Upper lobe of left lung (tissue), 6 donors: ENCODE measurements around the gene CACNA1S. TPM values are rescaled to one million over a fixed set of nuclear protein-coding genes. Genes with fewer than 3 reads are reported as not detected.

Experiments used
- ATAC-seq, 2 donors: fragments of 200-7000 bp; cut with Tn5 transposase; one replicate each; pipeline ENCODE4 v1.9.1; 2022; ENCODE audit warnings: mild to moderate bottlenecking in 2 of 2, moderate library complexity in 2 of 2; ENCODE audit not compliant: low FRiP score in 2 of 2
- DNase-seq, 2 donors: peaks; one replicate each; pipeline ENCODE4 v3.0.0-alpha.2; 2019 to 2020
- H3K27ac ChIP-seq, 4 donors: fragments of 200-600 bp; sonication (generic); one replicate each; pipeline ENCODE4 v1.5.1; 2016 to 2019
- H3K27me3 ChIP-seq, 4 donors: fragments of 200-600 bp; sonication (generic); one replicate each; pipeline ENCODE4 v1.5.1; 2017 to 2019
- H3K36me3 ChIP-seq, 4 donors: fragments of 200-600 bp; sonication (generic); one replicate each; pipeline ENCODE4 v1.5.1; 2016 to 2019
- H3K4me1 ChIP-seq, 4 donors: fragments of 200-600 bp; sonication (generic); one replicate each; pipeline ENCODE4 v1.5.1; 2018 to 2019
- H3K4me3 ChIP-seq, 4 donors: fragments of 200-600 bp; sonication (generic); one replicate each; pipeline ENCODE4 v1.5.1; 2017 to 2019; ENCODE audit warnings: mild to moderate bottlenecking in 2 of 4, moderate library complexity in 1 of 4
- H3K9me3 ChIP-seq, 4 donors: fragments of 200-600 bp; sonication (generic); one replicate each; pipeline ENCODE4 v1.5.1; 2018 to 2019
- EP300 ChIP-seq, 4 donors: sonication (generic); formaldehyde crosslinking; IDR thresholded peaks; one replicate each; pipeline ENCODE4 v1.5.1; 2017; ENCODE audit warnings: antibody characterized with exemption in 4 of 4, control low read depth in 2 of 4
- POLR2A ChIP-seq, 4 donors: fragments of 450-650 bp; IDR thresholded peaks; one replicate each; pipeline ENCODE4 v1.5.1; 2016 to 2017; ENCODE audit warnings: antibody characterized with exemption in 4 of 4, mild to moderate bottlenecking in 2 of 4
- POLR2AphosphoS5 ChIP-seq, 2 donors: sonication (generic); formaldehyde crosslinking; IDR thresholded peaks; one replicate each; pipeline ENCODE4 v1.5.1; 2017; ENCODE audit warnings: antibody characterized with exemption in 2 of 2
- whole genome bisulfite sequencing, 2 donors: methylation state at CpG; one replicate each; pipeline ENCODE4 v1.1.5; 2017 to 2018; 5-methylcytosine and 5-hydroxymethylcytosine counted together
- total RNA-seq, 6 donors: library from RNA; depleted of rRNA in 4 of 6; stranded (reverse); fragments of >200 nt in 4 of 6; gene quantifications; one replicate each; pipeline versions ENCODE4 v1.1.0 to v1.2.1, GENCODE V29; 2016 to 2021
- TF ChIP-seq, protein P1 (sequence below), 6 experiments: fragments of 450-650 bp in 4 of 6; fragments of 200-600 bp in 2 of 6; sonication (generic) in 2 of 6; IDR thresholded peaks; one replicate each; pipeline ENCODE4 v1.5.1; 2016 to 2019; ENCODE audit warnings: antibody characterized with exemption in 6 of 6
- donor health status: DM: no; HTN: no; CAD: no; lungs with moderate emphysema.
- donor health status: DM: no; HTN: yes; CAD: no; lungs with severe emphysema.

The CACNA1S gene
- total RNA-seq, 6 donors from 2014 or later: 0.03 to 0.30 (median 0.10) TPM; not detected in 3

DNA sequence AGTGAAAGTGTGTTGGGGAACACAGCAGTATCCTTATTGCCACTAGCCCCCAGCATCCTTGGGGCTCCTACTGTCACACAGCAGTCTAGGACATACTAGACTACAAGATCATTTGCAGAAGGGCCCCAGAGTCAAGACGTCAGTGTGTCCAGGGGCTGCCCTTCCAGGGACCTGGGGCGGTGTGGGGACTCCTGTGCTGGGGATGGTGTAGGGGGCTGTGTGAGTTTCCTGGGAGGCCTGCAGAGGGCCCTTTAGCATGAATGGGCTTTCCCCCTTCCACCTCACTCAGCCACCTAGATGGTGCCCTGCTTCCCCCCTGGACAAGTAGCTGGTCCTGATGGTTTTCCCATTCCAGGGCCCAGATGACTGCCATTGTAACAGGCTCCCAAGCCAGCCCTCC lies 71.2 kb downstream of the CACNA1S start:
- Histone ChIP-seq H3K36me3 (no peaks in the 10 kb centered on the region), H3K4me1 (peaks cover 0 to 6% (median 2%) of the 10 kb centered on the region in 4 donors), H3K4me3 (no peak overlapping the region), H3K27ac (no peak overlapping the region), H3K9me3 (no peaks in the 10 kb centered on the region), H3K27me3 (no peaks in the 10 kb centered on the region)
- 80 to 94% methylated on average over 1 to 2 of the region's 2 CpGs for WGBS, 2 donors
- TF ChIP-seq POLR2AphosphoS5 (IDR thresholded peaks at IDR 0.05) (no peak), EP300 (IDR thresholded peaks at IDR 0.05) (no peak), POLR2A (IDR thresholded peaks at IDR 0.05) (no peak)
- TF ChIP-seq, protein P1, sequence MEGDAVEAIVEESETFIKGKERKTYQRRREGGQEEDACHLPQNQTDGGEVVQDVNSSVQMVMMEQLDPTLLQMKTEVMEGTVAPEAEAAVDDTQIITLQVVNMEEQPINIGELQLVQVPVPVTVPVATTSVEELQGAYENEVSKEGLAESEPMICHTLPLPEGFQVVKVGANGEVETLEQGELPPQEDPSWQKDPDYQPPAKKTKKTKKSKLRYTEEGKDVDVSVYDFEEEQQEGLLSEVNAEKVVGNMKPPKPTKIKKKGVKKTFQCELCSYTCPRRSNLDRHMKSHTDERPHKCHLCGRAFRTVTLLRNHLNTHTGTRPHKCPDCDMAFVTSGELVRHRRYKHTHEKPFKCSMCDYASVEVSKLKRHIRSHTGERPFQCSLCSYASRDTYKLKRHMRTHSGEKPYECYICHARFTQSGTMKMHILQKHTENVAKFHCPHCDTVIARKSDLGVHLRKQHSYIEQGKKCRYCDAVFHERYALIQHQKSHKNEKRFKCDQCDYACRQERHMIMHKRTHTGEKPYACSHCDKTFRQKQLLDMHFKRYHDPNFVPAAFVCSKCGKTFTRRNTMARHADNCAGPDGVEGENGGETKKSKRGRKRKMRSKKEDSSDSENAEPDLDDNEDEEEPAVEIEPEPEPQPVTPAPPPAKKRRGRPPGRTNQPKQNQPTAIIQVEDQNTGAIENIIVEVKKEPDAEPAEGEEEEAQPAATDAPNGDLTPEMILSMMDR (IDR thresholded peaks at IDR 0.05): no peak
- DNase-seq (no peak), ATAC-seq (no peak)

- TF ChIP-seq EP300 (IDR thresholded peaks at IDR 0.05) (no peak), POLR2A (IDR thresholded peaks at IDR 0.05) (no peak), POLR2AphosphoS5 (IDR thresholded peaks at IDR 0.05) (no peak)
- TF ChIP-seq, protein P1 (IDR thresholded peaks at IDR 0.05): no peak
- Histone ChIP-seq H3K27me3 (no peaks in the 10 kb centered on the region), H3K4me1 (peaks cover 0 to 6% (median 2%) of the 10 kb centered on the region in 4 donors), H3K36me3 (no peaks in the 10 kb centered on the region), H3K9me3 (no peaks in the 10 kb centered on the region), H3K27ac (no peak overlapping the region), H3K4me3 (no peak overlapping the region)
- DNase-seq (no peak), ATAC-seq (no peak)
- WGBS, 2 donors: 80 to 89% methylated on average over 4 to 5 of the region's 5 CpGs
Observed at GRCh38 chr1:201039876-201040275, 72.3 kb downstream of the CACNA1S start.

- Histone ChIP-seq H3K27ac (no peak overlapping the region), H3K9me3 (no peaks in the 10 kb centered on the region), H3K4me1 (peaks cover 0 to 6% (median 2%) of the 10 kb centered on the region in 4 donors), H3K36me3 (no peaks in the 10 kb centered on the region), H3K4me3 (no peak overlapping the region), H3K27me3 (no peaks in the 10 kb centered on the region)
- TF ChIP-seq EP300 (IDR thresholded peaks at IDR 0.05) (no peak), POLR2AphosphoS5 (IDR thresholded peaks at IDR 0.05) (no peak), POLR2A (IDR thresholded peaks at IDR 0.05) (no peak)
- TF ChIP-seq, protein P1 (IDR thresholded peaks at IDR 0.05): no peak
- DNase-seq (no peak), ATAC-seq (no peak)
- WGBS, 2 donors: 83 to 94% methylated on average over 1 to 2 of the region's 2 CpGs
Observed at GRCh38 chr1:201039418-201039817, 72.8 kb downstream of the CACNA1S start.

- ATAC-seq (no peak), DNase-seq (no peak)
- no peak for TF ChIP-seq POLR2AphosphoS5 (IDR thresholded peaks at IDR 0.05)
- no peak for TF ChIP-seq EP300 (IDR thresholded peaks at IDR 0.05)
- TF ChIP-seq POLR2A (IDR thresholded peaks at IDR 0.05): no peak
- TF ChIP-seq, protein P1 (IDR thresholded peaks at IDR 0.05): no peak
- no peaks in the 10 kb centered on the region for H3K9me3 ChIP-seq
- H3K27me3 ChIP-seq: no peaks in the 10 kb centered on the region
- no peaks in the 10 kb centered on the region for H3K36me3 ChIP-seq
- H3K27ac ChIP-seq: no peak overlapping the region
- WGBS, 2 donors: 91 to 93% methylated on average over 9 to 10 of the region's 10 CpGs
- peaks cover 0 to 6% (median 2%) of the 10 kb centered on the region in 4 donors for H3K4me1 ChIP-seq
- no peak overlapping the region for H3K4me3 ChIP-seq
Observed at GRCh38 chr1:201038186-201038876, 73.9 kb downstream of the CACNA1S start.
